ENCODE results near the gene PRUNE2.
"Not testable (repeated sequence)": the region's sequence is repeated elsewhere in the genome, so short reads cannot be mapped to it uniquely, and the experiment has no call there.

Gene PRUNE2

GRCh38 chr9:76858248-76858647 is 47.7 kb downstream of the PRUNE2 start:
- not testable (repeated sequence) for DNase-seq

- no peak for DNase-seq
Measured at GRCh38 chr9:76856016-76856415, 49.9 kb downstream of the PRUNE2 start.

GRCh38 chr9:76855015-76855414 is 50.9 kb downstream of the PRUNE2 start:
- DNase-seq = no peak

- DNase-seq = no peak
Measured at GRCh38 chr9:76852026-76852425, 53.9 kb downstream of the PRUNE2 start.

- DNase-seq = no peak
Measured at GRCh38 chr9:76846297-76846696, 59.6 kb downstream of the PRUNE2 start.

GRCh38 chr9:76845254-76845653 is 60.7 kb downstream of the PRUNE2 start:
- DNase-seq = no peak

- DNase-seq = no peak
Measured at GRCh38 chr9:76835571-76836283, 70.2 kb downstream of the PRUNE2 start.

- DNase-seq = no peak
Measured at GRCh38 chr9:76828447-76828846, 77.5 kb downstream of the PRUNE2 start.

GRCh38 chr9:76827296-76828080 is 78.4 kb downstream of the PRUNE2 start:
- no peak for DNase-seq

- no peak for DNase-seq
Measured at GRCh38 chr9:76820431-76820830, 85.5 kb downstream of the PRUNE2 start.

- no peak for DNase-seq
Measured at GRCh38 chr9:76818271-76818670, 87.6 kb downstream of the PRUNE2 start.

GRCh38 chr9:76817489-76817888 is 88.4 kb downstream of the PRUNE2 start:
- no peak for DNase-seq

GRCh38 chr9:76812591-76812990 is 93.3 kb downstream of the PRUNE2 start:
- no peak for DNase-seq

GRCh38 chr9:76810377-76810957 is 95.4 kb downstream of the PRUNE2 start:
- DNase-seq = peak; percentile 45

- no peak for DNase-seq
Measured at GRCh38 chr9:76808636-76809035, 97.3 kb downstream of the PRUNE2 start.

GRCh38 chr9:76803762-76804161 is 102.2 kb downstream of the PRUNE2 start:
- DNase-seq = no peak

GRCh38 chr9:76803083-76803482 is 102.8 kb downstream of the PRUNE2 start:
- no peak for DNase-seq

- DNase-seq = no peak
Measured at GRCh38 chr9:76800901-76801300, 105.0 kb downstream of the PRUNE2 start.

- DNase-seq = no peak
Measured at GRCh38 chr9:76799473-76799872, 106.4 kb downstream of the PRUNE2 start.

GRCh38 chr9:76798527-76798926 is 107.4 kb downstream of the PRUNE2 start:
- no peak for DNase-seq

GRCh38 chr9:76796296-76796695 is 109.6 kb downstream of the PRUNE2 start:
- no peak for DNase-seq

- DNase-seq = no peak
Measured at GRCh38 chr9:76793784-76794431, 112.0 kb downstream of the PRUNE2 start.

GRCh38 chr9:76789840-76790239 is 116.1 kb downstream of the PRUNE2 start:
- DNase-seq = no peak

GRCh38 chr9:76787677-76788076 is 118.2 kb downstream of the PRUNE2 start:
- DNase-seq = no peak
